DOHH2 (cell line): ENCODE data around the gene ENGASE.

ENCODE experiments used
- CTCF ChIP-seq: fragments of 200-600 bp; sonication (generic); IDR thresholded peaks from one replicate; pipeline ENCODE4 v1.5.1; 2014; ENCODE audit warnings: antibody characterized with exemption, mild to moderate bottlenecking, low read depth, low read length; ENCODE audit not compliant: poor library complexity, severe bottlenecking
- EZH2phosphoT487 ChIP-seq: fragments of 200-600 bp; sonication (generic); IDR thresholded peaks from 2 replicates; pipeline ENCODE4 v1.6.1; 2017; ENCODE audit warnings: borderline replicate concordance, mild to moderate bottlenecking, antibody characterized with exemption, low read length, moderate library complexity, mixed read lengths

GRCh38 chr17:79070266-79070880 is 4.3 kb upstream of the ENGASE start:
- no peak for TF ChIP-seq CTCF
- TF ChIP-seq EZH2phosphoT487 = no peak
